ENCODE results near the gene UBE2E2.

GRCh38 chr3:23480329-23480714, 277.2 kb downstream of the UBE2E2 start:
- no peak for TF ChIP-seq CTCF (IDR thresholded peaks at IDR 0.05)
- no peak for TF ChIP-seq POLR2A (IDR thresholded peaks at IDR 0.05)
- TF ChIP-seq POLR2AphosphoS5 (IDR thresholded peaks at IDR 0.05): no peak

All from stomach (tissue), 4 donors.